ENCODE results near the gene IPO8. TPM values are rescaled to one million over a fixed set of nuclear protein-coding genes. Genes with fewer than 3 reads are reported as not detected.
"Not testable (repeated sequence)": the region's sequence is repeated elsewhere in the genome, so short reads cannot be mapped to it uniquely, and the experiment has no call there.

The IPO8 gene
- total and polyA plus RNA-seq, 2 donors (not counting 3 experiments of a cell fraction or from before 2014, with no cell fraction given), result 7.2 to 52.5 TPM

DNA sequence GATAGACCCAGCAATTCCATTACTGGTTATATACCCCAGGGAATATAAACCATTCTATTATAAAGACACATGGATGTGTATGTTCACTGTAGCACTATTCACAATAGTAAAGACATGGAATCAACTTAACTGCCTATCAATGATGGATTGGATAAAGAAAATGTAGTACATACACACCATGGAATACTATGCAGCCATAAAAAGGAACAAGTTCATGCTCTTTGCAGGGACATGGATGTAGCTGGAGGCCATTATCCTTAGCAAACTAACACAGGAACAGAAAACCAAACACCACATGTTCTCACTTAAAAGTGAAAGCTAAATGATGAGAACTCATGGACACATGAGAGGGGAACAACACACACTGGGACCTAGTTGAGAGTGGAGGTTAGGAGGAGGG, 85.8 kb downstream of the IPO8 start:
- dilution Hi-C loops (cut with MboI; ENCODE audit: extremely low pct_ligation_motif_present, low sequenced_read_pairs); intact Hi-C loops (cut with micrococcal nuclease): not testable (repeated sequence)

DNA sequence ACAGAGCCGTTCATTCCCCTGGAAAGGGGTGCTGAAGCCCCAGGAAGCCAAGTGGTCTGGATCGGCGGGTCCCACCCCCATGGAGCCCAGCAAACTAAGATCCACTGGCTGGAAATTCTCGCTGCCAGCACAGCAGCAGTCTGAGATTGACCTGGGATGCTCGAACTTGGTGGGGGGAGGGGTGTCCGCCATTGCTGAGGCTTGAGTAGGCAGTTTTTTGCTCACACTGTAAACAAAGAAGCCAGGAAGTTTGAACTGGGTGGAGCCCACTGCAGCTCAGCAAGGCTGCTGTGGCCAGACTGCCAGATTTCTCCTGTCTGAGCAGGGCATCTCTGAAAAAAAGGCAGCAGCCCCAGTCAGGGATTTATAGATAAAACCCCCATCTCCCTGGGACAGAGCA, 91.4 kb downstream of the IPO8 start:
- dilution Hi-C loops (cut with MboI; ENCODE audit: extremely low pct_ligation_motif_present, low sequenced_read_pairs); H3K9me3 ChIP-seq (replicated peaks; ENCODE audit: control insufficient read depth, insufficient read depth, low read length); H4K20me1 ChIP-seq (replicated peaks; ENCODE audit: control insufficient read depth, extremely low read depth, insufficient read depth, low read length); BruUV-seq (replicated peaks); H3K4me2 ChIP-seq (ENCODE audit: insufficient read depth, low read length); POLR2A ChIA-PET; H3K9ac ChIP-seq (replicated peaks; ENCODE audit: extremely low read depth, insufficient read depth, low read length); H3K4me1 ChIP-seq (ENCODE audit: control insufficient read depth, extremely low read depth, insufficient read depth, low read length); H3K4me3 ChIP-seq (replicated peaks in 1 of 3; ENCODE audit: insufficient read depth in 1 of 3, low read depth in 1 of 3, low read length in 3 of 3); intact Hi-C loops (cut with micrococcal nuclease); H3K9me1 ChIP-seq (replicated peaks; ENCODE audit: control insufficient read depth, extremely low read depth, insufficient read depth, low read length); H3K27me3 ChIP-seq (ENCODE audit: control insufficient read depth in 2 of 2, insufficient read depth in 2 of 2, low read length in 2 of 2); H3K36me3 ChIP-seq (ENCODE audit: control insufficient read depth in 2 of 2, extremely low read depth in 1 of 2, insufficient read depth in 2 of 2, low read length in 2 of 2); H3K79me2 ChIP-seq (ENCODE audit: control insufficient read depth, insufficient read depth, low read length); H3K27ac ChIP-seq (ENCODE audit: insufficient read depth, low read depth, low read length); FAIRE-seq: not testable (repeated sequence)
- CTCF ChIA-PET, result interaction anchor here (0.7 kb wide), 1 partner anchor 9 kb away, joined by 3 read pairs; no protein-coding TSS in a partner anchor
- DNase-seq (ENCODE audit: low read depth, low spot score), result peak; percentile 24
- peak overlapping the region; percentile 72 for H2AFZ ChIP-seq (ENCODE audit: low read depth, low read length)

More for the DNA sequence above, 85.8 kb downstream of the IPO8 start:
- CTCF ChIA-PET; POLR2A ChIA-PET; H3K4me2 ChIP-seq (ENCODE audit: insufficient read depth, low read length); H3K36me3 ChIP-seq (ENCODE audit: control insufficient read depth in 2 of 2, extremely low read depth in 1 of 2, insufficient read depth in 2 of 2, low read length in 2 of 2); H3K27ac ChIP-seq (ENCODE audit: insufficient read depth, low read depth, low read length); H3K9ac ChIP-seq (replicated peaks; ENCODE audit: extremely low read depth, insufficient read depth, low read length); H3K27me3 ChIP-seq (ENCODE audit: control insufficient read depth in 2 of 2, insufficient read depth in 2 of 2, low read length in 2 of 2); H3K4me3 ChIP-seq (replicated peaks in 1 of 3; ENCODE audit: insufficient read depth in 1 of 3, low read depth in 1 of 3, low read length in 3 of 3); FAIRE-seq; BruUV-seq (replicated peaks); DNase-seq (ENCODE audit: low read depth, low spot score); H4K20me1 ChIP-seq (replicated peaks; ENCODE audit: control insufficient read depth, extremely low read depth, insufficient read depth, low read length); H2AFZ ChIP-seq (ENCODE audit: low read depth, low read length); H3K9me3 ChIP-seq (replicated peaks; ENCODE audit: control insufficient read depth, insufficient read depth, low read length); H3K79me2 ChIP-seq (ENCODE audit: control insufficient read depth, insufficient read depth, low read length); H3K9me1 ChIP-seq (replicated peaks; ENCODE audit: control insufficient read depth, extremely low read depth, insufficient read depth, low read length): not testable (repeated sequence)
- peaks cover 13% of the 10 kb centered on the region for H3K4me1 ChIP-seq (ENCODE audit: control insufficient read depth, extremely low read depth, insufficient read depth, low read length)

DNA sequence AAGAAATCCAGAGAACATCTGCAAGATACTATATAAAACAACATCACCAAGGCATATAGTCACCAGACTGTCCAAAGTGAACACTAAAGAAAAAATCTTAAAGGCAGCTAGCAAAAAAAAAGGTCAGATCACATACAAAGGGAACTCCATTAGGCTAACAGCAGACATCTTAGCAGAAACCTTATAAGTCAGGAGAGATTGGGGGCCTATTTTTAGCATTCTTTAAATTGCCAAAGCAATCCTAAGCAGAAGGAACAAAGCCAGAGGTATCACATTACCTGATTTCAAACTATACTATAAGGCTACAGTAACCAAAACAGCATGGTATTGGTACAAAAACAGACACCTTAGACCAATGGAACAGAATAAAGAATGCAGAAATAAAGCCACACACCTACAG, 92.5 kb downstream of the IPO8 start:
- H4K20me1 ChIP-seq (replicated peaks; ENCODE audit: control insufficient read depth, extremely low read depth, insufficient read depth, low read length), result no peaks in the 10 kb centered on the region
- intact Hi-C loops (cut with micrococcal nuclease) (no loop called here), dilution Hi-C loops (cut with MboI; ENCODE audit: extremely low pct_ligation_motif_present, low sequenced_read_pairs) (no loop called here)
- no peak for DNase-seq (ENCODE audit: low read depth, low spot score)
- no peak overlapping the region for H3K4me2 ChIP-seq (ENCODE audit: insufficient read depth, low read length)
- H3K4me1 ChIP-seq (ENCODE audit: control insufficient read depth, extremely low read depth, insufficient read depth, low read length), result peaks cover 8% of the 10 kb centered on the region
- no TSS peak for BruUV-seq (replicated peaks)
- no peaks in the 10 kb centered on the region for H3K9me1 ChIP-seq (replicated peaks; ENCODE audit: control insufficient read depth, extremely low read depth, insufficient read depth, low read length)
- no peak overlapping the region for H2AFZ ChIP-seq (ENCODE audit: low read depth, low read length)
- TF ChIP-seq POLR2A (IDR thresholded peaks at IDR 0.05; ENCODE audit: low read depth, low read length) (no peak), GATA2 (IDR thresholded peaks at IDR 0.05; ENCODE audit: insufficient read depth, insufficient read length, low read depth, low read length) (no peak), FOS (IDR thresholded peaks at IDR 0.05; ENCODE audit: borderline replicate concordance, insufficient read depth, low read length) (no peak), MYC (IDR thresholded peaks at IDR 0.05; ENCODE audit: low read depth, low read length) (no peak), JUN (IDR thresholded peaks at IDR 0.05; ENCODE audit: borderline replicate concordance, insufficient read depth, insufficient read length, low read depth) (no peak)
- no peak overlapping the region for H3K4me3 ChIP-seq (replicated peaks in 1 of 3; ENCODE audit: insufficient read depth in 1 of 3, low read depth in 1 of 3, low read length in 3 of 3)
- no peak overlapping the region for H3K27ac ChIP-seq (ENCODE audit: insufficient read depth, low read depth, low read length)
- H3K27me3 ChIP-seq (ENCODE audit: control insufficient read depth in 2 of 2, insufficient read depth in 2 of 2, low read length in 2 of 2), result no peaks in the 10 kb centered on the region
- POLR2A ChIA-PET, result no interaction called here
- CTCF ChIA-PET, result interaction anchor here (0.7 kb wide), 1 partner anchor 106 kb away, joined by 4 read pairs; no protein-coding TSS in a partner anchor
- no peak for FAIRE-seq
- H3K36me3 ChIP-seq (ENCODE audit: control insufficient read depth in 2 of 2, extremely low read depth in 1 of 2, insufficient read depth in 2 of 2, low read length in 2 of 2), result no peaks in the 10 kb centered on the region
- no peaks in the 10 kb centered on the region for H3K79me2 ChIP-seq (ENCODE audit: control insufficient read depth, insufficient read depth, low read length)
- no peak overlapping the region for H3K9ac ChIP-seq (replicated peaks; ENCODE audit: extremely low read depth, insufficient read depth, low read length)
- no peaks in the 10 kb centered on the region for H3K9me3 ChIP-seq (replicated peaks; ENCODE audit: control insufficient read depth, insufficient read depth, low read length)
